Anterior cingulate cortex (tissue), 58 donors: ENCODE results near the gene MAST4.

Experiments used
- DNase-seq, 58 donors: peaks; one replicate each; lab custom pipeline; 2025; lab: John Stamatoyannopoulos, UW

MAST4 gene

GRCh38 chr5:66974256-66974655, 378.1 kb downstream of the MAST4 start:
- DNase-seq: no peak

DNA sequence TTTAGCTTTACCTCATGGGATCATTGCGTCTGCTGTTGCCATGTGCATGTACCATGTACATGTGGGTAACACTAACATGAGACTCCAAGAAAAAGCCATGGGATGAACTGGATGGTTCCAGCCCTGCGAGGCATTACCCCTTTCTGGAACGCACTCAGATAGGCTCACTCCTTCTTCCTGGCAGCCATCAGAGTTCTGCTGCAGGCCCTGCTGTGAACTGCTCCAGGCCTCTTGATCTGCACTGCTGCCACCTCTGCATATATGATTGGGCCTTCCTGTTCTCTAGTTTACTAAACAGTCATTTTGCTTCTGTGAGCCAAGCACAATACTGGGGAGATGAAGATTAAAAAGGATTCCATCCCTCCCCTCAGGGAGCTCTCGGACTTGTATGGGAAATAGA, 379.9 kb downstream of the MAST4 start:
- DNase-seq: no peak

DNA sequence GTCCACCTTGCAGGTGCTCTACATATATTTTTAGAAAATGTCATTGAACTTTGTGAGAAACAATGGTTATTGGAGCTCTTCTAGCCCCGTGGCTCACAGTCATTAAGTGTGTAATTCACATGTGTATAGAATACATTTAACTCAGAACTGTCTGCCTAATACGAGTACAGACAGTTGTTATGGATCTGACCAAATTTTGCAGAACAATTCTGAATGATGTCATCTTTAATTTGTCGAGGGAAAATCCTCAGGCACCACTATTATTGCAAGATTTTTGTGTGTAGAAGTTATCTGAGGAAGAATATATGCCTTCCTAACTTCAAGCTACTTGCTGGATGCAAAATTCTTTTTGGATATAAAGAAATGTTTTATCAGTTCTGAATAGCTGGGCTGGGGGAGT, 383.5 kb downstream of the MAST4 start:
- no peak for DNase-seq

GRCh38 chr5:66981266-66982055, 385.3 kb downstream of the MAST4 start:
- DNase-seq: no peak

- no peak for DNase-seq
Measured at GRCh38 chr5:66982056-66982387, 385.8 kb downstream of the MAST4 start.

GRCh38 chr5:66982470-66982869, 386.3 kb downstream of the MAST4 start:
- no peak for DNase-seq

DNA sequence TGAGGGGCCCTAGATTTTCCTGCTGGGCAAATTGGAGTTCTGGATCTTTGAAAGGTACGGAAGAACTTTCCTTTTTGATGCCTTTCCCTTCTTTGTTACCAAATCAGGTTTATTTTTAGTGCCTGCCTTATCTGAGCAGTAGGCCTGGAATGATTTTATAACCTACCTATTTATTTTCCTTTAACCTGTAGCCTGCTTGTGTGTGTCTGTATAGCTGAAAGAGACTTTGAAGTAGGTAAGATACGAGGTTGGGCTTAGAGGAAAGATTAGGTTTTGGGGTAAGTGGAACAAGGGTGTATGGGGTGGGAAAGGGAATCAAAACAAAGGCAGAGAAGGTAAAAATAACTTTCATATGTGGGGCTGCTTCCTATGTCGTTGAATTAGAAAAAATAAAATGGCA, 389.2 kb downstream of the MAST4 start:
- no peak for DNase-seq

- DNase-seq: no peak
Measured at GRCh38 chr5:66986009-66986408, 389.8 kb downstream of the MAST4 start.

DNA sequence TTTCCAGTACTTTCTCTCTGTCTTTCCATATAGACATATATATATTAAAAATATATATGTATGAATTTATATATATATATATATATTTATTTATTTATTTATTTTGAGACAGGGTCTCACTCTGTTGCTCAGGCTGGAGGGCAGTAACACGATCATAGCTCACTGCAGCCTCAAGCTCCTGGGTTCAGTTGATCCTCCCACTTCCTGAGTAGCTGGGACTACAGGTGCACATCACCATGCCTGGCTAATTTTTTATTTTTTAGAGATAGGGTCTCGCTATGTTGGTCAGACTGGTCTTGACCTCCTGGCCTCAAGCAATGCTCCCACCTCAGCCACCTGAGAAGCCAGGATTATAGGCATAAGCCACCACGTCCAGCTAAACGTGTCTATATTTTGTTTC, 390.3 kb downstream of the MAST4 start:
- DNase-seq: no peak

DNA sequence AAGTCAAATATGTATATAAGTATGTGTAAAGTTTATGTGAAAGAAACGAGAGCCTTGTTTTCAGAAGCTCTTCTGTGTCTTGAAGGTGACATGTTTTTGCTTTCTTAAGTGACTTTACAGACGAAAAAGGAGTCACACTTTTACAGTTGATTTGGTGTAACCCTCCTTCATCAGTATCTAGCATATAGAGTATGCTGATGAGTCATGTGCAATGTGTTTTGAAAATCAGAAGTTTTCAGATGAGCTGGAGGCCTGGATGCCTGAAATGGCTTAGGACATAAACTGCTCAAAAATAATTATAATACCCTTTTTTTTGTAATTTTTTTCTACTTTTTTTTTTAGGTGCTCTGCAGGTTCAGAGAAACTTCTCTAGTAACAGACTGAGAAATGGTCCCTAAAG, 390.9 kb downstream of the MAST4 start:
- no peak for DNase-seq

DNA sequence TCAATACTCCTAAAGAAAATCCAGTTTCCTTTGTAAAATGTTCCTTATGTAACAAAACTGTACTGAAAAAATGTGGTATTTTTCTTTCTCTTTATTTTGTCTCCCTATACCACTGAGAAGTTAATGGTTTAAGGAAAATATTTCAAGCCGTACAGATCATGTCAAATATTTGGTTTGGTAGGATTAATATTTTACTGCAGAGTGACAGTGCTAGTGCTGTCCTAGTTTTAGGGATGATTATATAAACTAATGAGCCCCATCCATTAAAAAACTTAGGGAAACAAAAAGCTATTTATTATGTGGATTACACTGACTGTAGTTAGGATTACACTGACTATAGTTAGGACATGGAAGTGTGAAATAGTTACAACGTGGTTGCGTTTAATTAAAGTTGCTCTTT, 391.3 kb downstream of the MAST4 start:
- DNase-seq: no peak

GRCh38 chr5:66987949-66988838, 392.0 kb downstream of the MAST4 start:
- no peak for DNase-seq

GRCh38 chr5:66989286-66989685, 393.1 kb downstream of the MAST4 start:
- no peak for DNase-seq

DNA sequence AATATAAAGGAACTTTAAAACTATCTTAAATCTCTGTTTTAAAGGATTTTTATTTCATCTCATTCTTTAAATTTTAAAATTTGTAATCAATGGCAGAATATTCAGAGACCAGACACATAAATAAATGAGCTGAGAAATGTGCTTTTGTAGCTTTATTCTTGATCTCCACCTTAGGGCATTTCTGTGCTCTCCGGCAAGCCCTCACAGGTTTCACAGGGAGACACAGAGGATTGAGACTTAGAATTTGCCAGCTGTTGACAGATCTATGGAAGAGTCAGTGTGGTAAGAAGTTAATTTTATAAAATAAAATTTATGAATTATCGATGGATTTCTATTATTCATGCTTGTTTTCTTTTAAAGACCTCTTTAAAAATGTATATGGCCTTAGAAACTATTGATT, 393.6 kb downstream of the MAST4 start:
- DNase-seq: no peak

DNA sequence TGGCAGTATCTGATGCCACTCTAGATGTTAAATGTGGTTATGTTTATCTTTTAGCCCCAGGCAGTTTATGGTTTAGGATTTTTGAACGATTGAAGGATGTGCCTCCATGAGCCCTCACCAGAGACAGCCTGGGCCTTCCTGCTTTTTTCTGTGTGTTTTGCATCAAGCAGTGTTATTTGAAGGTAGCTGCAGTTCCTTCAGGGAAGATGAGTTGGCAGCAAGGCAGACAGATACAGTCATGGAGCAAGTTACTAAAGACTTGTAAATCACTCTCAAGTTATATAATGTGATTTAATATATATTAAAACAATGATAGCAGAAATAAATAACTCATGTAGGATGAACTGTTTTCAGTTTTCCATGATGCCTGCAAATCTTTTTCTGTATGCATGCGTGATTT, 395.6 kb downstream of the MAST4 start:
- DNase-seq: no peak

GRCh38 chr5:66992547-66992946, 396.4 kb downstream of the MAST4 start:
- no peak for DNase-seq

- no peak for DNase-seq
Measured at GRCh38 chr5:66993448-66993847, 397.3 kb downstream of the MAST4 start.

DNA sequence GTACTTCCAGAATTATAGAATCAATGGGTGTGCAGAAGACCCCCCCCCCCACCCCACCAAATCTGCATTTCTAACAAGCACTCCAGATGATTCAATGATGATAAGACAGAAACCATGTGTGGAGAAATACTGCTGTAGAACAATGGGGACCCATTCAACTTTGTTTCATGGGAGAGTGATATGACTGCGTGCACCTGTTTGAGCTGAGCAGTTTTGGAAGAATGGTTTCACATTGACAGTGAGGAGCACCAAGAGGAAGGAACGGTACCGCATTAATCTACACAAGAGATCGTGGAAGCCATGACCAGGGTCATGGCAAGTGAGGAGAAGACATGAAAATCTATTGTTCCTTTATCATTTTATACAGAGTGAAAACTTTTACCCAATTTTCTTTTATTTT, 397.7 kb downstream of the MAST4 start:
- DNase-seq: no peak

DNA sequence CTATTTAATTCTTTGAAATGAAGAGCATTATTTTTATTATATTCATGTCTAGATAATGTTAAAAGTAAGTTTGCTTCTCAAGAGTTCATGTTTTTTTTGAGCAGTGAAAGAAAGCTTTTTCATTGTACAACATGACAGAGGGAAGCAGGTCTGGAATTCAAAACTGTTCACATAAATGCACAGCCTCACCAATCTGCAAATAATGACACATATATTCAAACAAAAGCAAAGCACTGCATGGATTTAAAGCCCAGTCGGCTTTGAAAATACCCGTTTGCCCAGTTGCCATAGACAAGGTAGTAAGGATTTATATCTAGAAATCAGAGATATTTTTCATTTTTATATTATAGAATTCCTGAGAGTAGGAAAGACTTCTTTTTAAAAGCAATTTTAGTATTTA, 398.6 kb downstream of the MAST4 start:
- no peak for DNase-seq

- no peak for DNase-seq
Measured at GRCh38 chr5:67000794-67001475, 404.7 kb downstream of the MAST4 start.
